ENCODE data around the gene AQP1. TPM values are rescaled to one million over a fixed set of nuclear protein-coding genes. Genes with fewer than 3 reads are reported as not detected.

The AQP1 gene
- total and polyA plus RNA-seq, 3 donors from 2014 or later, result 15.2 to 55.8 (median 28.1) TPM

GRCh38 chr7:30870821-30871518 lies 40.7 kb upstream of the AQP1 start:
- WGBS, 2 donors, result 91% methylated on average over 7 to 8 of the region's 10 CpGs
- intact Hi-C loops (cut with DNase I; ENCODE audit: low total_unique reads), result no loop called here
- no peak overlapping the region for H3K27ac ChIP-seq

GRCh38 chr7:30871655-30872054 lies 40.0 kb upstream of the AQP1 start:
- no peak overlapping the region for H3K4me3 ChIP-seq
- H3K9me3 ChIP-seq, result no peaks in the 10 kb centered on the region
- H3K4me1 ChIP-seq, result no peaks in the 10 kb centered on the region
- no peak for DNase-seq
- no peaks in the 10 kb centered on the region for H3K27me3 ChIP-seq
- H3K36me3 ChIP-seq (ENCODE audit: low read depth, missing control alignments), result no peaks in the 10 kb centered on the region
- intact Hi-C loops (cut with DNase I; ENCODE audit: low total_unique reads), result no loop called here
- TF ChIP-seq POLR2A (IDR thresholded peaks at IDR 0.05) (no peak), CTCF (IDR thresholded peaks at IDR 0.05) (no peak)
- H3K27ac ChIP-seq, result no peak overlapping the region
- WGBS, 2 donors, result 91 to 97% methylated on average over 5 of the region's 5 CpGs

More at GRCh38 chr7:30870821-30871518, 40.7 kb upstream of the AQP1 start:
- H3K9me3 ChIP-seq, result no peaks in the 10 kb centered on the region
- no peaks in the 10 kb centered on the region for H3K27me3 ChIP-seq
- DNase-seq, result no peak
- no peaks in the 10 kb centered on the region for H3K36me3 ChIP-seq (ENCODE audit: low read depth, missing control alignments)
- no peak overlapping the region for H3K4me3 ChIP-seq
- no peaks in the 10 kb centered on the region for H3K4me1 ChIP-seq
- TF ChIP-seq POLR2A (IDR thresholded peaks at IDR 0.05) (no peak), CTCF (IDR thresholded peaks at IDR 0.05) (no peak)

GRCh38 chr7:30873207-30873606 lies 38.4 kb upstream of the AQP1 start:
- intact Hi-C loops (cut with DNase I; ENCODE audit: low total_unique reads), result no loop called here
- DNase-seq, result no peak
- H3K36me3 ChIP-seq (ENCODE audit: low read depth, missing control alignments), result no peaks in the 10 kb centered on the region

GRCh38 chr7:30873656-30874055 lies 38.0 kb upstream of the AQP1 start:
- H3K27me3 ChIP-seq, result no peaks in the 10 kb centered on the region
- no peak for TF ChIP-seq POLR2A (IDR thresholded peaks at IDR 0.05)
- TF ChIP-seq CTCF (IDR thresholded peaks at IDR 0.05), result no peak
- intact Hi-C loops (cut with DNase I; ENCODE audit: low total_unique reads), result no loop called here
- 77 to 82% methylated on average over 6 of the region's 6 CpGs for WGBS, 2 donors
- no peak for DNase-seq
- H3K36me3 ChIP-seq (ENCODE audit: low read depth, missing control alignments), result no peaks in the 10 kb centered on the region
- no peak overlapping the region for H3K27ac ChIP-seq
- H3K4me1 ChIP-seq, result no peaks in the 10 kb centered on the region
- no peaks in the 10 kb centered on the region for H3K9me3 ChIP-seq
- H3K4me3 ChIP-seq, result no peak overlapping the region

More at GRCh38 chr7:30873207-30873606, 38.4 kb upstream of the AQP1 start:
- H3K9me3 ChIP-seq, result no peaks in the 10 kb centered on the region
- no peak overlapping the region for H3K27ac ChIP-seq
- H3K27me3 ChIP-seq, result no peaks in the 10 kb centered on the region
- TF ChIP-seq POLR2A (IDR thresholded peaks at IDR 0.05) (no peak), CTCF (IDR thresholded peaks at IDR 0.05) (no peak)
- WGBS, 2 donors, result 100% methylated on average over 2 of the region's 2 CpGs; no CpG with 5 or more reads in 1 of the 2 donors
- H3K4me1 ChIP-seq, result no peaks in the 10 kb centered on the region
- no peak overlapping the region for H3K4me3 ChIP-seq

All from testis (tissue), 3 donors.